GM21367 (cell line): ENCODE measurements around the gene UTP25.
A peak's percentile ranks its signal among the peaks of the same experiment; 100 is the strongest.
"Not testable (repeated sequence)": the region's sequence is repeated elsewhere in the genome, so short reads cannot be mapped to it uniquely, and the experiment has no call there.

Experiments used
- ATAC-seq: cut with Tn5 transposase; IDR thresholded peaks from one replicate; pipeline ENCODE4 v1.9.1; 2021; ENCODE audit not compliant: unreplicated experiment

Gene UTP25, protein sequence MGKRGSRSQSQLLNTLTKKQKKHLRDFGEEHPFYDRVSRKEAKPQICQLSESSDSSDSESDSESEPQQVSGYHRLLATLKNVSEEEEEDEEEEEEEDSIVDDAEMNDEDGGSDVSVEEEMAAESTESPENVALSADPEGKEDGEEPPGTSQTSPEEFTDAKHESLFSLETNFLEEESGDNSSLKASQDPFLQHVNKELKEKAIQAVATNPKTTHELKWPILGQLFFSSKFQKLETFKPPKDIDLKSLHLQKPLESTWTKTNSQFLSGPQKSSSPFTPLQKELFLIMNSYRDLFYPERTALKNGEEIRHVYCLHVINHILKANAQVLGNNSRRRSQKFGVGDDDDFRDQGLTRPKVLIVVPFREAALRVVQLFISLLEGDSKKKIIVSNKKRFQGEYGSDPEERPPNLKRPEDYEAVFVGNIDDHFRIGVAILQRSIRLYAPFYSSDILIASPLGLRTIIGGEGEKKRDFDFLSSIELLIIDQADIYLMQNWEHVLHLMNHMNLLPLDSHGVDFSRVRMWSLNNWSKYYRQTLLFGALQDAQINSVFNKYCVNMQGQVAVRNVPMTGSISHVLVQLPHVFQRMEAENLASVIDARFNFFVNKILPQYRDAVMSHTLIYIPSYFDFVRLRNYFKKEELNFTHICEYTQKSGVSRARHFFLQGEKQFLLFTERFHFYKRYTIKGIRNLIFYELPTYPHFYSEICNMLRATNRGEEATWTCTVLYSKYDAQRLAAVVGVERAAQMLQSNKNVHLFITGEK

GRCh38 chr1:209827384-209828262, at the start of gene UTP25:
UTP25 (plus strand) TSS chr1:209827972; CDS start chr1:209828064, 92 bp downstream.
- peak; percentile 90 for ATAC-seq

DNA sequence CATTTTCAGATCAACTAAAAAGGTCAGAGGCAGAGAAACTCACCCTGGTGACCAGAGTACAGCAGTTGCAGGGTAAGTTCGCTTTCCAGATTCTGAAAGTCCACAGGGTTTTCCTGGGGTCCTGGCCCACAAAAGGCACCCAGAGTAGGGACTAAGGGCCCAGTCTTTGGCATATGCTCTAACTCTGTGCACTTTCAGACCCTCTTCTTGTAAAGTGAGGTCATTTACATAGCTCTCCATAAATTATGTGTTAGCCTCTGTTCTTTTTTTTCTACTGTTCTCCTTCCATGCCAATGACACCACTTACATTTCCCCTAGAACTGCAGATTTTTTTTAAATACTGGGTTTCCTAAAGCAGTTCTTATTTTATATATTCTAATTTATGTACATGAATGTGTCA, 49.7 kb upstream of the UTP25 start:
- no peak for ATAC-seq

DNA sequence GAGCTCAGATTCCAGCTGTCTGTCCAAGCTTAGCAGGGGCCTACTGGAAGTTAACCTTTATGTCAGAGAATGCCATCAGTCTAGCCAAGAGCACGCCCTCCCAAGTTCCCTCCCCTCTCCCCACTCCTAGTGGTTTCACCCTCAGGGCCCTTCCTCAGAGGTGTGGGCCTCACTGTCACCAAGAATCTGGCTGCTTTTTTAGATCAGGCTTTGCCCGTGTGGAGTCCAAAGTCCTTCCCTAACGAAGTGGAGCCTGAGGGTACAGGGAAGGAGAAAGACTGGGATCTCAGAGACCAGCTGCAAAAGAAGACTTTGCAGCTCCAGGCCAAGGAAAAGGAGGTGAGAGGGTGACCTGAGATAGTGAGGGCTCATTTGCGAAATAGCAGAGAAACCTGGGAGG, 47.5 kb upstream of the UTP25 start:
- ATAC-seq: no peak

DNA sequence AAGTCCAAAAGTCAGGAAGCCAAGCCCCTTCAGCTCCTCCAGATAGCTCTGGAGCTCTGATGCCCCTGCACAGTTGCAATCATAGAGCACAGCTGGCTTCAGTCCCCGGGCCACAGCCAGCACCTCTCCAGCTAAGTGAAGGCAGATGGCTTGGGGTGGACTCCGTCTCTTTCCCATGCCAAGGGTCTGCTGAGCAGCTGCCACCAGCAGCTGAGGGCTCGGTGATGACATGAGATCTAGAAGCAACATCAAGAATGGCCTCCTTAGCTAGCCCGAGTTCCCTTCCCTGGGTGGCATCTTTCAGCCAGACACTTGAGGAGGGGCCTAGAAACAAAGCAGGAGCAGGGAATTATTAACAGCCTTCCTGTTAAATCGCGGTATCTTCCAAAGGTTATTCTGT, 44.4 kb upstream of the UTP25 start:
- ATAC-seq: no peak

- peak; percentile 98 for ATAC-seq
Observed at GRCh38 chr1:209784265-209785169, 43.3 kb upstream of the UTP25 start, which contains the start of gene C1orf74. C1orf74 (minus strand) TSS chr1:209784559; CDS start chr1:209783634, 925 bp downstream.

DNA sequence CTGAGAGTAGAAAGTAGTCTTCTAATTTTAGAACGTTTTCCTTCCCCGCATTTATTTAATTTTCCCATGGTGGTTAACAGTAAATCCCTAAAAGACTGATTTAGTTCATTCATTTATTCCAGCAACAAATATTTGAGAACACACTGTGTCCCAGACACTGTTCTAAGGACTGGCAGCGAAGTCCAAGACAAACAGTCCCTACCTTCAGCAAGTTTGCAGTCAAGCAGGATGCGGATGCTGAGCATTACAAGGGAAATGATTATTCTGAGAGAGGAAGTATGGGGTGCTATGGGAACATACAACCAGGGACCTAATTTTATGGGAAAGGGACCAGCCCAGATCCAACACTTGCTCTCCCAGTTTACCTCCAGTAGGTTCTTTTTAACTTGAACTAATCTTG, 42.2 kb upstream of the UTP25 start:
- no peak for ATAC-seq

DNA sequence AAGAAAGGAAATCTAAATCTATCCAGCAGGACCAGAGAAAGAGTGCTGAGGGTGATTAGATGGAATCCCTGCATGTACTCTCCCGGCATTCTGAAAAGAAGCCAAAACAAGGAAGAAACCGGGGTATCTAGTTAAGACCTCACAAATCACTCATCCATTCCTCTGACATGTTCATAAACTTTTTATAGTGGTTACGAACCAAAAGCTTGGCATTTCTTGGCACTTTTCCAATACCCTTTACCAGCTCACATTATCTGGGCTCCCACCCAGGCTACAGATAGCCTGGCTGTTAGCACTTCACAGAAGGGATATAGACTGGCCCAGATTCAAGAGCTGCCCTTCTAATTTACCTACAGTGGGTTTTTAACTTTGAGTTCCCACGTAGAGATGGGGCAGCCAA, 41.6 kb upstream of the UTP25 start:
- ATAC-seq: no peak

DNA sequence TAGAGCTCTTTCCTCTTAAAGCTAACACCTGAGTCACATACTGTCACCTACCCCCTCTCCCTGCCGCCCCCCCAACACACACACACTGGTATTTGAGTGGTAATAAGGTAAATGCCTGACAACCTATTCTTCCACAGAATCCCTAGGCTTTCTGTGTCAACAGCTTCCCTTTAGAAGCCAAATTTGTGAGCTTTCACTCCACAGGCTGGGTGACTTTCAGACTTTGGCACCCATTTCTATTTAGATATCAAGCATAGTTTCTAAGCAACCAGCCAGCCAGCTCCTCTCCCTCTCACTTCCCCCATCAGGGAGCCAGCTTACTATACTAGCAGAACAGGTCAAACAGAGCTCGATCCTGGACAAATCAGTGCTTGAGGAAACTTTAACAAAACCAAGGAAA, 40.2 kb upstream of the UTP25 start:
- no peak for ATAC-seq

- no peak for ATAC-seq
Observed at GRCh38 chr1:209789245-209789644, 38.5 kb upstream of the UTP25 start.

GRCh38 chr1:209790286-209791193, 37.2 kb upstream of the UTP25 start:
- no peak for ATAC-seq

DNA sequence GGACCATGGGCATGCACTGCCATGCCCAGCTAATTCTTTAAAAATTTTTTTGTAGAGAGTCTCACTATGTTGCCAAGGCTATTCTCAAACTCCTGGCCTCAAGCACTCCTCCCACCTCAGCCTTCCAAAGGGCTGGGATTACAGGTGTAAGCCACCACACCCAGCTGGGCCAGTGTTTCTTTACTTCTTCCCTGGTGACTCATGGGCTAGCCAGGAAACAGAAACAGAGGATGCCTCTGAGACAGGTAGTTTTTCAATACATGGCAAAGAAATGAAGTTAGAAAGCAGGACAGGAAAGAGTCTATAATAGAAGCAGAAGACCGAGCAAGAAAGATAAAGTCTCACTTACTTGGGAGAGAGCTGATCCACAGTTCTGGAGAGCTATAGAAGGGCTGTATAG, 35.9 kb upstream of the UTP25 start:
- no peak for ATAC-seq

DNA sequence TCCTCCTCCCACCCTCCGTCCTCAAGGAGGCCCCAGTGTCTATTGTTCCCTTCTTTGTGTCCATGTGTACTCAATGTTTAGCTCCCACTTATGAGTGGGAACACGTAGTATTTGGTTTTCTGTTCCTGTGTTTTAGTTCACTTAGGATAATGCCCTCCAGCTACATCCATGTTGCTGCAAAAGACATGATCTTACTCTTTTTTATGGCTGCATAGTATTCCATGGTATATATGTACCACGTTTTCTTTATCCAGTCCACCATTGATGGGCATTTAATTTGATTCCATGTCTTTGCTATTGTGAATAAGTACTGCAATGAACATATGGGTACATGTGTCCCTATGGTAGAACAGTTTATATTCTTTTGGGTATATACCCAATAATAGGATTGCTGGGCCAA, 34.1 kb upstream of the UTP25 start:
- not testable (repeated sequence) for ATAC-seq

GRCh38 chr1:209797978-209798639, 29.7 kb upstream of the UTP25 start:
- no peak for ATAC-seq

- no peak for ATAC-seq
Observed at GRCh38 chr1:209800984-209801834, 26.6 kb upstream of the UTP25 start.

- no peak for ATAC-seq
Observed at GRCh38 chr1:209802117-209802779, 25.5 kb upstream of the UTP25 start.

DNA sequence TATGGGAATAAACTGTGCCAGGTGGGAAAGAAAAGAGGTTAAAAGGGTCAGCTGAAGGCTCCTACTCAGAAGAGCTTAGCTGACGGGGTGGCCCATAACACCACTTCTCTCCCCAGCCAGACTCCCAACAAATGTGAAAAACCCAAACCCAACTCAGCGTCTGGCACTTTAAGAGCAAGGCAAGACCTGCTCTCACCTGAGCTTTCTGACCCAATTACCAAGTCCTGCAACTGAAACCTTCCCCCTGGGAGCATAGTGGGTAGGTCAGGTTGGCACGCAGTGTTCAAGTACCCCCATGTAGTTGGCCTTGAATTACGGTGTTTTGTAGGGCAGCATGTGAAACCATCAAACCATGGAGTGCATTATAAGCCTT, 25.0 kb upstream of the UTP25 start:
- ATAC-seq: no peak

GRCh38 chr1:209803568-209803967, 24.2 kb upstream of the UTP25 start:
- ATAC-seq: no peak
